A549 (cell line): ENCODE measurements around the gene LRRC47.

Source experiments
- EP300 ChIP-seq, 2 experiments: fragments of >200 bp; sonication (Bioruptor Twin); formaldehyde crosslinking; IDR thresholded peaks; 2 replicates in 1 of 2; 3 replicates in 1 of 2; pipeline ENCODE4 v1.6.1; 2016 to 2017
- HDAC2 ChIP-seq: fragments of 200-600 bp; sonication (generic); IDR thresholded peaks from 2 replicates; pipeline ENCODE4 v1.6.1; 2016
- POLR2A ChIP-seq: IDR thresholded peaks from 2 replicates; pipeline ENCODE4 v1.6.1; 2012; ENCODE audit warnings: mild to moderate bottlenecking, low read length
- POLR2AphosphoS2 ChIP-seq: conservative IDR thresholded peaks from 2 replicates; pipeline ENCODE4 v1.6.1; 2012; ENCODE audit warnings: low read length, improper control_type of control experiment, inconsistent platforms
- RAD21 ChIP-seq, 2 experiments: fragments of >200 bp in 1 of 2; sonication (Bioruptor Twin) in 1 of 2; formaldehyde crosslinking in 1 of 2; IDR thresholded peaks in 1 of 2; conservative IDR thresholded peaks in 1 of 2; 2 replicates in 1 of 2; 3 replicates in 1 of 2; pipeline ENCODE4 v1.6.1; 2012 to 2018; ENCODE audit warnings: inconsistent platforms in 1 of 2
- TF ChIP-seq, protein P1 (sequence below): fragments of 150-350 bp; IDR thresholded peaks from 2 replicates; pipeline ENCODE4 v1.6.1; 2014; ENCODE audit warnings: low read depth, mild to moderate bottlenecking, low read length
- TF ChIP-seq, protein P2 (sequence below): fragments of >200 bp; sonication (Bioruptor Twin); formaldehyde crosslinking; IDR thresholded peaks from 3 replicates; pipeline ENCODE4 v1.5.1; 2016

- TF ChIP-seq POLR2A (no peak), HDAC2 (no peak), POLR2AphosphoS2 (no peak), RAD21 (conservative IDR thresholded peaks at IDR 0.05 in 1 of 2, IDR thresholded peaks at IDR 0.05 in 1 of 2) (no peak), EP300 (IDR thresholded peaks at IDR 0.05) (no peak)
- TF ChIP-seq, protein P1, sequence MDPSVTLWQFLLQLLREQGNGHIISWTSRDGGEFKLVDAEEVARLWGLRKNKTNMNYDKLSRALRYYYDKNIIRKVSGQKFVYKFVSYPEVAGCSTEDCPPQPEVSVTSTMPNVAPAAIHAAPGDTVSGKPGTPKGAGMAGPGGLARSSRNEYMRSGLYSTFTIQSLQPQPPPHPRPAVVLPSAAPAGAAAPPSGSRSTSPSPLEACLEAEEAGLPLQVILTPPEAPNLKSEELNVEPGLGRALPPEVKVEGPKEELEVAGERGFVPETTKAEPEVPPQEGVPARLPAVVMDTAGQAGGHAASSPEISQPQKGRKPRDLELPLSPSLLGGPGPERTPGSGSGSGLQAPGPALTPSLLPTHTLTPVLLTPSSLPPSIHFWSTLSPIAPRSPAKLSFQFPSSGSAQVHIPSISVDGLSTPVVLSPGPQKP, result no peak
- TF ChIP-seq, protein P2, sequence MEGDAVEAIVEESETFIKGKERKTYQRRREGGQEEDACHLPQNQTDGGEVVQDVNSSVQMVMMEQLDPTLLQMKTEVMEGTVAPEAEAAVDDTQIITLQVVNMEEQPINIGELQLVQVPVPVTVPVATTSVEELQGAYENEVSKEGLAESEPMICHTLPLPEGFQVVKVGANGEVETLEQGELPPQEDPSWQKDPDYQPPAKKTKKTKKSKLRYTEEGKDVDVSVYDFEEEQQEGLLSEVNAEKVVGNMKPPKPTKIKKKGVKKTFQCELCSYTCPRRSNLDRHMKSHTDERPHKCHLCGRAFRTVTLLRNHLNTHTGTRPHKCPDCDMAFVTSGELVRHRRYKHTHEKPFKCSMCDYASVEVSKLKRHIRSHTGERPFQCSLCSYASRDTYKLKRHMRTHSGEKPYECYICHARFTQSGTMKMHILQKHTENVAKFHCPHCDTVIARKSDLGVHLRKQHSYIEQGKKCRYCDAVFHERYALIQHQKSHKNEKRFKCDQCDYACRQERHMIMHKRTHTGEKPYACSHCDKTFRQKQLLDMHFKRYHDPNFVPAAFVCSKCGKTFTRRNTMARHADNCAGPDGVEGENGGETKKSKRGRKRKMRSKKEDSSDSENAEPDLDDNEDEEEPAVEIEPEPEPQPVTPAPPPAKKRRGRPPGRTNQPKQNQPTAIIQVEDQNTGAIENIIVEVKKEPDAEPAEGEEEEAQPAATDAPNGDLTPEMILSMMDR, result no peak
Observed at GRCh38 chr1:3743826-3744225, 52.5 kb downstream of the LRRC47 start.
